Measurements from ENCODE around the gene ULBP1.
"Not testable (repeated sequence)": the region's sequence is repeated elsewhere in the genome, so short reads cannot be mapped to it uniquely, and the experiment has no call there.

ULBP1 gene

GRCh38 chr6:149991838-149992237 is 28.1 kb downstream of the ULBP1 start:
- H3K27ac ChIP-seq, result no peak overlapping the region
- in situ Hi-C loops (cut with HindIII; ENCODE audit: low pct_ligation_motif_present, low sequenced_read_pairs), result no loop called here
- DNase-seq, result no peak
- peaks cover 82% of the 10 kb centered on the region for H3K27me3 ChIP-seq (replicated peaks)
- H3K4me3 ChIP-seq (ENCODE audit: low read depth, low read length), result no peak overlapping the region
- TF ChIP-seq CTCF (IDR thresholded peaks at IDR 0.05; ENCODE audit: low read depth, low read length, missing control alignments), result no peak
- no peaks in the 10 kb centered on the region for H3K36me3 ChIP-seq (replicated peaks)

- no peak for TF ChIP-seq CTCF (IDR thresholded peaks at IDR 0.05; ENCODE audit: low read depth, low read length, missing control alignments)
- H3K27me3 ChIP-seq (replicated peaks), result peaks cover 47% of the 10 kb centered on the region
- in situ Hi-C loops (cut with HindIII; ENCODE audit: low pct_ligation_motif_present, low sequenced_read_pairs), result no loop called here
These were observed 31.6 kb downstream of the ULBP1 start for GRCh38 chr6:149995235-149995750.

GRCh38 chr6:149995971-149996370 is 32.2 kb downstream of the ULBP1 start:
- DNase-seq, result no peak
- Histone ChIP-seq H3K27me3 (replicated peaks) (peaks cover 41% of the 10 kb centered on the region), H3K36me3 (replicated peaks) (no peaks in the 10 kb centered on the region), H3K27ac (no peak overlapping the region), H3K4me3 (ENCODE audit: low read depth, low read length) (no peak overlapping the region)
- in situ Hi-C loops (cut with HindIII; ENCODE audit: low pct_ligation_motif_present, low sequenced_read_pairs), result no loop called here
- TF ChIP-seq CTCF (IDR thresholded peaks at IDR 0.05; ENCODE audit: low read depth, low read length, missing control alignments), result no peak

More at GRCh38 chr6:149995235-149995750, 31.6 kb downstream of the ULBP1 start:
- no peaks in the 10 kb centered on the region for H3K36me3 ChIP-seq (replicated peaks)
- DNase-seq, result no peak
- no peak overlapping the region for H3K27ac ChIP-seq
- H3K4me3 ChIP-seq (ENCODE audit: low read depth, low read length), result no peak overlapping the region

GRCh38 chr6:149999636-150000035 is 35.9 kb downstream of the ULBP1 start:
- Histone ChIP-seq H3K27ac (no peak overlapping the region), H3K4me3 (ENCODE audit: low read depth, low read length) (no peak overlapping the region), H3K27me3 (replicated peaks) (peaks cover 11% of the 10 kb centered on the region), H3K36me3 (replicated peaks) (no peaks in the 10 kb centered on the region)
- no peak for TF ChIP-seq CTCF (IDR thresholded peaks at IDR 0.05; ENCODE audit: low read depth, low read length, missing control alignments)
- no peak for DNase-seq
- in situ Hi-C loops (cut with HindIII; ENCODE audit: low pct_ligation_motif_present, low sequenced_read_pairs), result no loop called here

GRCh38 chr6:150001295-150002008 is 37.7 kb downstream of the ULBP1 start:
- H3K4me3 ChIP-seq (ENCODE audit: low read depth, low read length), result no peak overlapping the region
- DNase-seq, result no peak
- H3K27me3 ChIP-seq (replicated peaks), result peaks cover 2% of the 10 kb centered on the region
- H3K36me3 ChIP-seq (replicated peaks), result no peaks in the 10 kb centered on the region
- TF ChIP-seq CTCF (IDR thresholded peaks at IDR 0.05; ENCODE audit: low read depth, low read length, missing control alignments), result no peak
- in situ Hi-C loops (cut with HindIII; ENCODE audit: low pct_ligation_motif_present, low sequenced_read_pairs), result no loop called here
- no peak overlapping the region for H3K27ac ChIP-seq

- Histone ChIP-seq H3K36me3 (replicated peaks) (no peaks in the 10 kb centered on the region), H3K27ac (no peak overlapping the region), H3K27me3 (replicated peaks) (no peaks in the 10 kb centered on the region), H3K4me3 (ENCODE audit: low read depth, low read length) (no peak overlapping the region)
- DNase-seq, result no peak
- in situ Hi-C loops (cut with HindIII; ENCODE audit: low pct_ligation_motif_present, low sequenced_read_pairs), result no loop called here
- no peak for TF ChIP-seq CTCF (IDR thresholded peaks at IDR 0.05; ENCODE audit: low read depth, low read length, missing control alignments)
These were observed 39.0 kb downstream of the ULBP1 start for GRCh38 chr6:150002710-150003109.

- DNase-seq; in situ Hi-C loops (cut with HindIII; ENCODE audit: low pct_ligation_motif_present, low sequenced_read_pairs); H3K36me3 ChIP-seq (replicated peaks); H3K27me3 ChIP-seq (replicated peaks); H3K4me3 ChIP-seq (ENCODE audit: low read depth, low read length); H3K27ac ChIP-seq: not testable (repeated sequence)
These were observed 39.9 kb downstream of the ULBP1 start for GRCh38 chr6:150003599-150003998.
